Dendritic cell treated with granulocyte-macrophage colony-stimulating factor and Interleukin-4, amounts not matched to agents 40 ng/mL and 50 ng/mL, for 4 days (primary cell): ENCODE data around the gene DZIP3.
"Not testable (repeated sequence)": the region's sequence is repeated elsewhere in the genome, so short reads cannot be mapped to it uniquely, and the experiment has no call there.

ENCODE experiments used
- H3K27ac Mint-ChIP-seq: one replicate; pipeline ENCODE4 v1.8.0; 2022; ENCODE audit warnings: mild to moderate bottlenecking, mixed read lengths
- H3K27me3 Mint-ChIP-seq: one replicate; pipeline ENCODE4 v1.8.0; 2022; ENCODE audit warnings: mild to moderate bottlenecking, mixed read lengths
- H3K36me3 Mint-ChIP-seq: one replicate; pipeline ENCODE4 v1.8.0; 2022; ENCODE audit warnings: low read depth, mixed read lengths
- H3K4me1 Mint-ChIP-seq: one replicate; pipeline ENCODE4 v1.8.0; 2022; ENCODE audit warnings: low read depth, mixed read lengths
- H3K4me3 Mint-ChIP-seq: one replicate; pipeline ENCODE4 v1.8.0; 2022; ENCODE audit warnings: mild to moderate bottlenecking, moderate library complexity, mixed read lengths
- H3K9me3 Mint-ChIP-seq: one replicate; pipeline ENCODE4 v1.8.0; 2022; ENCODE audit warnings: mixed read lengths
- intact Hi-C: fragments of 100-400 bp; cut with micrococcal nuclease; formaldehyde crosslinking; loops from one replicate; pipeline ENCODE4 v1.15.0; 2022

Gene DZIP3

DNA sequence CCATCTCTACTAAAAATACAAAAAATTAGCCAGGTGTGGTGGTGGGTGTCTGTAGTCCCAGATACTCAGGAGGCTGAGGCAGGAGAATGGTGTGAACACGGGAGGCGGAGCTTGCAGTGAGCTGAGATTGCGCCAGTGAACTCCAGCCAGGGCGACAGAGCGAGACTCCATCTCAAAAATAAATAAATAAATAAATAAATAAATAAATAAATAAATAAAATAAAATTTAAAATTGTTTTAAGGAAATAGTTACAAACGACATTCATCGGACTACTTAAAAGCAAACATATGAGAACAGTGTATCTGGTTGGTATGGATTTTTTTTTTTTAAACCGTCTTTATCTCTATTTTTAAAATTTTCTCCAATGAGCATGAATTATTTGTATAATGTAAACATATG lies 26.6 kb downstream of the DZIP3 start:
- intact Hi-C loops, H3K27me3 Mint-ChIP-seq: not testable (repeated sequence)

DNA sequence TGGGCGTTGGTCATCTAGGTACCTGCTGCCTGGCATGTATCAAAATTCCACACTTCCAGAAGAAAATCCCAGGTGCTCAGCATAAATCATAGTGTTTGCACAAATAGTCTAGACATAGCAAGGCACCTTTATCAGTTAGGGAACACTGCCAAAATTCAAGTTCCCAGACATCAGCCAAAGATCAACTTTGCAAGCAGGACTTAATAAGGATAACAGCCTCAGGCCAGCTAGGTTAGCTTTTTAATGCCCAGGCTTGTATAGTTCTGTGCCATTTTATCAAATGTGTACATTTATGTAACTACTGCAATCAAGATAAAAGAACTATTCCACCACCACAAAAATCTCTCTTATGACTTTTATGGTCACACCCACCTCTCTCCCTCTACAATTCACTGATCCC lies 30.7 kb downstream of the DZIP3 start:
- Mint-ChIP-seq H3K4me1 (no peaks in the 10 kb centered on the region), H3K9me3 (no peaks in the 10 kb centered on the region), H3K36me3 (no peaks in the 10 kb centered on the region), H3K4me3 (no peak overlapping the region), H3K27ac (no peak overlapping the region), H3K27me3 (no peaks in the 10 kb centered on the region)
- intact Hi-C loops = no loop called here

More for the DNA sequence above, 26.6 kb downstream of the DZIP3 start:
- H3K9me3 Mint-ChIP-seq, H3K4me3 Mint-ChIP-seq, H3K4me1 Mint-ChIP-seq, H3K36me3 Mint-ChIP-seq, H3K27ac Mint-ChIP-seq: not testable (repeated sequence)

DNA sequence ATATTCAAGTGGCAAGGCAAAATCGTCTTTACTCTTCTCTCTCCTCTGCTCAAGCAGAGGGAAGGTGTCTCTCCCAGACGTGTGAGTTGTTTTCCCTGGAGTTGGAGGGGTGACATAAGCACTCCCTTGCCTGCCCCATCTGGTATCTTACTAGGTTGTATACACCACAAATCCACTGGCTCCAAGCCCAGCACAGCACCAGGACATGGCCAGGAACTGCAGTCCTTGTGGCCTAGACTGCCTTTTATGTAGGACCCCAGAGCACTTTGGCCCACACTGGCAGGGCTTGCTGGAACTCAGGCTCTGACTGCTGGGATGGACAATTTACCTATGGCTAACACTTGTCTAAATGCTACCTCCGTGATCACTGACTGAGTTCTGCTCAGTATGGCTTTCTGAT lies 34.0 kb downstream of the DZIP3 start:
- intact Hi-C loops = no loop called here
- no peaks in the 10 kb centered on the region for H3K27me3 Mint-ChIP-seq
- no peaks in the 10 kb centered on the region for H3K9me3 Mint-ChIP-seq
- no peak overlapping the region for H3K4me3 Mint-ChIP-seq
- peaks cover 5% of the 10 kb centered on the region for H3K4me1 Mint-ChIP-seq
- no peak overlapping the region for H3K27ac Mint-ChIP-seq
- H3K36me3 Mint-ChIP-seq = no peaks in the 10 kb centered on the region

DNA sequence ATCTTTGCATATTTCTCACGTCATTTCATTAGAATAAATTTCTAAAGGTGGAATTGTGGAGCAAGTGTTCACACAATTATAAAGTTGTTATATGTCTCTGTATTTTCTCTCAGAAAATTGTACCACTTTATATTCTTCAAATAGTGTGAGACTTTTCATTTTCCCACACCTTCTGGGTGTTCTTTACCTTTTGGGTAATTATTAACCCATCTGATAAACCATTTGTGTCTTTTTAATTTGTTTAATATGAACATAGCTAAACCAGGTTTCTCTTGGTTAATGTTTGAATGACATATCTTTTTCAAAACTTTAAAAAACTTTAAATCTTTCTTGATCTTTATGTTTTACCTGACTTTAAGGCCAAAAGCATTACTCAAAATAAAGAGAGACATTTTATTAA lies 40.5 kb downstream of the DZIP3 start:
- Mint-ChIP-seq H3K36me3 (no peaks in the 10 kb centered on the region), H3K4me3 (no peak overlapping the region), H3K27me3 (no peaks in the 10 kb centered on the region), H3K4me1 (peaks cover 13% of the 10 kb centered on the region), H3K27ac (no peak overlapping the region), H3K9me3 (no peaks in the 10 kb centered on the region)
- intact Hi-C loops = no loop called here

DNA sequence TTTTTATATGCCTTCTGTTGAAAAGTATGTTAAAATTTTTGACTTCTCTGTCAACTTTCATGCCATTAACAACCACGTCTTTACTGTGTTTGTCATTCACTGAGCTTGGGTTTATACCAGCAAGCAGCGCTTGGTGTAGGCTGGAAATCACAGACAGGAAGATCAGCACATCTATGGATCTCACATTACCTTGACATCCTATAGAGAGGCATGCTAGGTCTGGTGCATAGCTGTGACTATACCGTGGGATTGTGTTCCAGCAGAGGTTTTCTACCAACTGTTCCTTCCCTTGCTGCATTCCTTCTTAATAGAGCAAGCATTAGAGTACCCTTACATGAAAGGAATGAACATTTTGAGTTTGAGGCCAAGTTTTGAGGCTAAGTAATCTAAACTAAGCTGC lies 53.0 kb downstream of the DZIP3 start:
- Mint-ChIP-seq H3K27me3 (no peaks in the 10 kb centered on the region), H3K4me1 (no peaks in the 10 kb centered on the region), H3K36me3 (no peaks in the 10 kb centered on the region), H3K4me3 (no peak overlapping the region), H3K27ac (no peak overlapping the region), H3K9me3 (no peaks in the 10 kb centered on the region)
- intact Hi-C loops = no loop called here

DNA sequence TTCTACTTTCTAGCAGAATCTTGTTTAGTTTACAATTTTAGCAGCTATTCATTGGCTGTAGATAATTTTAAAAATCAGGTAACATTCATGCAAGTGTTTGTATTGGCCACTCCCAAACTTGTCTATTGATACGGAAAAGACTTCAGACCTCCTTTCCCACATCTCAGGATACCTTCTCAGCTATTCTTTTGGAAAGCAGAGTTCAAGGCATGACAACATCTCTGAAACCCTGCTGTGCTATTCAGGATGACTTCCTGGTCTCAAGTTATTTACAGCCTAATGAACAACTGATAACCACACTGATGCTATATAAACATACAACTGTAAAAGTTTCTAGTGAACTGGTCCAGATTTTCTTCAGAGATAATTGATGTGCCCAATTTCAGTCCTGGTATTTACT lies 55.8 kb downstream of the DZIP3 start:
- no peak overlapping the region for H3K27ac Mint-ChIP-seq
- no peaks in the 10 kb centered on the region for H3K4me1 Mint-ChIP-seq
- intact Hi-C loops = no loop called here
- H3K9me3 Mint-ChIP-seq = no peaks in the 10 kb centered on the region
- H3K4me3 Mint-ChIP-seq = no peak overlapping the region
- H3K27me3 Mint-ChIP-seq = no peaks in the 10 kb centered on the region
- H3K36me3 Mint-ChIP-seq = no peaks in the 10 kb centered on the region

DNA sequence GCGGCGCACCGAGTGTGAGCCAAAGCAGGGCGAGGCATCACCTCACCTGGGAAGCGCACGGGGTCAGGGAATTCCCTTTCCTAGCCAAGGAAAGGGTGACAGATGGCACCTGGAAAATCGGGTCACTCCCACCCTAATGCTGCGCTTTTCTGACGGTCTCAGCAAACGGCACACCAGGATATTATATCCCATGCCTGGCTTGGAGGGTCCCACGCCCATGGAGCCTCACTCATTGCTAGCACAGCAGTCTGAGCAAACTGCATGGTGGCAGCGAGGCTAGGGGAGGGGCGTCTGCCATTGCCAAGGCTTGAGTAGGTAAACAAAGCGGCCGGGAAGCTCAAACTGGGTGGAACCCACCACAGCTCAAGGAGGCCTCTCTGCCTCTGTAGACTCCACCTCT lies 66.1 kb downstream of the DZIP3 start:
- H3K27me3 Mint-ChIP-seq, intact Hi-C loops, H3K36me3 Mint-ChIP-seq, H3K27ac Mint-ChIP-seq, H3K4me1 Mint-ChIP-seq, H3K9me3 Mint-ChIP-seq, H3K4me3 Mint-ChIP-seq: not testable (repeated sequence)

DNA sequence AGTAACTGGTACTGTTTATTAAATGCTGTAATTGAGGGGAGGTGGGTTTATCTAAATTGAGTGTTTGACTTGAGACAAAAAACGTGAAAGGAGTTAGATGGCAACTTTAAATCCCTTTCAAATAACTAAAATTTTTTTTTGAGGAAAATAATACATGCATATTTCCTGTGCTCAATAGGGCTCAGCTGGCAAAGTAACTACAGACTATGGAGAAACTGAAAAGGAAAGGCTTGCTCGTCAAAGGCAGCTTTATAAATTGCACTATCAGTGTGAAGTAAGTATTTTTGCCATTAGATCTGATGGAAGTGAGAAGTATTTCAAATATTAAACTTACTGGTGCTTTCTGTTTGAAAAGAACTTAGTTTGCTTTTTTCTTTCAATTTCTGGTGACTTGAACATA lies 72.2 kb downstream of the DZIP3 start:
- Mint-ChIP-seq H3K27me3 (no peaks in the 10 kb centered on the region), H3K27ac (no peak overlapping the region), H3K4me3 (no peak overlapping the region), H3K9me3 (no peaks in the 10 kb centered on the region), H3K4me1 (no peaks in the 10 kb centered on the region), H3K36me3 (no peaks in the 10 kb centered on the region)
- intact Hi-C loops = loop anchor here (1.0 to 10.0 kb wide), 3 partner anchors 167 to 421 kb away; no protein-coding TSS in a partner anchor

DNA sequence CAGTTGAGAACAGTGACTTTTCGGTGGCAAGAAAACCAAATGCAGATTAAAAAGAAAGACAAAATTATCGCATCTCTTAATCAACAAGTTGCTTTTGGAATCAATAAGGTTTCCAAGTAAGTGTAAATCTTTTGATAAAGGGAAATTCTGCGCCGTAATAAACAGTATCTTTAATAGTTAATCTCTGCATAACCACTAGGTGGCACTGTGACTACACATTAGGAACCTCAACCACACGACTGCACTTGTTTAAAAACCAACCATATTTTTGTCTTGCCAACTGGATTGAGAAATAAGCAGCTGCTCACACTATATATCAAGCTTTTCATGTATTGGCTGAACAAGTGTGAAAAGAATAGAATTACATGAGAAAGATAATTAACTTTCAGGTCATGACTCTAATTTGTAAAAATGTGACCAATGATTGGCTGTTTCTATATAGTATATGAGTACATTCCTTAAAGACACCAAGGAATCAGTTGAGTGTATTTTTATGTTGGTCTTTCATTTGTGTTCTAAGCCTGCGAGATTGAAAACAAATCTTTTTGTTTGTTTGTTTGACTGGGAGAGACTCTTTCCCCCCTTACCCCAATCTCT lies 72.7 kb downstream of the DZIP3 start:
- Mint-ChIP-seq H3K4me1 (no peaks in the 10 kb centered on the region), H3K4me3 (no peak overlapping the region), H3K9me3 (no peaks in the 10 kb centered on the region), H3K27me3 (no peaks in the 10 kb centered on the region), H3K36me3 (no peaks in the 10 kb centered on the region), H3K27ac (no peak overlapping the region)
- intact Hi-C loops = loop anchor here (1.0 to 10.0 kb wide), 3 partner anchors 167 to 420 kb away; no protein-coding TSS in a partner anchor

DNA sequence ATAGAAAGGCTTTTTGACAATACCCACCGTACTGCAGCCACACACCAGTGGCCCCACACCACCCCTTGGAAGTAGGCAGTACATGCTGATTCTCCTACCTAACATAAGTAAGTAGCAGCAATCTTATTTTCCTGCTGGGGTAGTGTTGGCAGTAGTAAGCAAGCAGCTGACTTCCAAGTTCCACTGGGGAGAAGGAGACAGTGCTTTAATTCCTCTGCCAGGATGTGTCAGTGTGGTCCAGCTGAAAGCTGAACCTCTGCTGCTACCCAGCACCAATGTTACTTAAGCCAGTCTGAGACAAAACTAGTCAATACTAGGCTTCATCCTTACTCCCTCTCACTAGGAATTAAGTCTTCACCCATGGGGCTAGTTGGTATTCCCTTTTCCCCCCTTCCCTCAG lies 74.7 kb downstream of the DZIP3 start:
- H3K4me3 Mint-ChIP-seq = no peak overlapping the region
- no peaks in the 10 kb centered on the region for H3K36me3 Mint-ChIP-seq
- no peaks in the 10 kb centered on the region for H3K27me3 Mint-ChIP-seq
- no peak overlapping the region for H3K27ac Mint-ChIP-seq
- H3K4me1 Mint-ChIP-seq = no peaks in the 10 kb centered on the region
- H3K9me3 Mint-ChIP-seq = no peaks in the 10 kb centered on the region
- intact Hi-C loops = loop anchor here (10.0 kb wide), 1 partner anchor 169 kb away; no protein-coding TSS in a partner anchor

DNA sequence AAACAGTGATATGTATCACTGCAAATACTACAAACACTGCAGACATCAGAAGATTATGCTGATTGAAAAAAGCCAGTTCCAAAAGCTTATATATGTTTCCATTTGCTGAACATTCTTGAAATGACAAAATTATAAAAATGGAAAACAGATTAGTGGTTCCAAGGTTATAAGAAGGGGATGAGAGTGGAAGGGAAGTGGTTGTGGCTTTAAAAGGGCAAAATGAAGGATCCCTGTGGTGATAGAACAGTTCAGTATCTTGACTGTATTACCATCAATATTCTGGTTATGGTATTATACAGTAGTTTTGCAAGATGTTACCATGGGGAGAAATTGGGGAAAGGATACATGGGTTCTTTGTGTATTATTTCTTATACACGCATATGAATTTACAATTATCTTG lies 77.8 kb downstream of the DZIP3 start:
- no peaks in the 10 kb centered on the region for H3K9me3 Mint-ChIP-seq
- no peak overlapping the region for H3K4me3 Mint-ChIP-seq
- no peaks in the 10 kb centered on the region for H3K36me3 Mint-ChIP-seq
- intact Hi-C loops = loop anchor here (10.0 kb wide), 1 partner anchor 173 kb away; no protein-coding TSS in a partner anchor
- no peaks in the 10 kb centered on the region for H3K27me3 Mint-ChIP-seq
- no peak overlapping the region for H3K27ac Mint-ChIP-seq
- no peaks in the 10 kb centered on the region for H3K4me1 Mint-ChIP-seq

DNA sequence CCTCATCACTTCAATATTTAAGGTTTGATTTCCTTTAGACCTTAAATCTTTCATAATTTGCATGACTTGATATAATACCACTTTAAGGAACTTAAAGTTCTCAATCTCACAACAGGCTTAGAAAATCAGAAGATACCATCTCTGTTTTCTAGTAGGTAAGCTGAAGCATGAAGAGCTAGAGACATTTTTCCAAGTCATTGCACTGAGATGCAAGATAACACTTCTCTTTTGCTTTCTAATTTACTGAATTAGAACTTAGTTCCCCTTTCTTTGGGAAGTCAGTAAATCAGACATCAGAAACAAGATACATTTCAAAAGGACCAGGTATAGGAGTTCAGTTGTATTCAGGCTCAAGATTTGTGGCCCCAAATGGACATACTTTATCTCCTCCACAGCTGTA lies 79.7 kb downstream of the DZIP3 start:
- no peak overlapping the region for H3K27ac Mint-ChIP-seq
- H3K4me1 Mint-ChIP-seq = no peaks in the 10 kb centered on the region
- intact Hi-C loops = loop anchor here (10.0 kb wide), 1 partner anchor 174 kb away; no protein-coding TSS in a partner anchor
- H3K4me3 Mint-ChIP-seq = no peak overlapping the region
- no peaks in the 10 kb centered on the region for H3K27me3 Mint-ChIP-seq
- H3K9me3 Mint-ChIP-seq = no peaks in the 10 kb centered on the region
- H3K36me3 Mint-ChIP-seq = no peaks in the 10 kb centered on the region

DNA sequence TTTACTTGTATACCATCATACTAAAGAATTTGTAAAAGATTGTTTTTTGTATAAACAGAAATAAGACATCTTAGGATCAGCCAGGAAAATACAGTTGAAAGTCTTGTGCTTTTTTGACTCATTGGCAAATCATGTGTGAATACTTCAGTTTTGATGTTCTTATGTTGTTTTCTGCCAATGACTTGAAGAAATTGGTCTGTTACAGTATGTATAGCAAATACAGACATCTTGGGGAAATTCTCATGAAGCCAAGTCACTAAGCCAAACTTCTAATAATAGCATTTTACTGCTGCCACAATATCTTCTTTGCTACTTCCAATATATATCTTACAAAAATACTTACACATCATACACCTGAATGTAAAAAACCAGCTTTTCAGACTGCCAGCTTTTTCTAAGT lies 83.2 kb downstream of the DZIP3 start:
- Mint-ChIP-seq H3K4me1 (no peaks in the 10 kb centered on the region), H3K36me3 (no peaks in the 10 kb centered on the region), H3K9me3 (no peaks in the 10 kb centered on the region), H3K4me3 (no peak overlapping the region), H3K27me3 (no peaks in the 10 kb centered on the region), H3K27ac (no peak overlapping the region)
- intact Hi-C loops = no loop called here

DNA sequence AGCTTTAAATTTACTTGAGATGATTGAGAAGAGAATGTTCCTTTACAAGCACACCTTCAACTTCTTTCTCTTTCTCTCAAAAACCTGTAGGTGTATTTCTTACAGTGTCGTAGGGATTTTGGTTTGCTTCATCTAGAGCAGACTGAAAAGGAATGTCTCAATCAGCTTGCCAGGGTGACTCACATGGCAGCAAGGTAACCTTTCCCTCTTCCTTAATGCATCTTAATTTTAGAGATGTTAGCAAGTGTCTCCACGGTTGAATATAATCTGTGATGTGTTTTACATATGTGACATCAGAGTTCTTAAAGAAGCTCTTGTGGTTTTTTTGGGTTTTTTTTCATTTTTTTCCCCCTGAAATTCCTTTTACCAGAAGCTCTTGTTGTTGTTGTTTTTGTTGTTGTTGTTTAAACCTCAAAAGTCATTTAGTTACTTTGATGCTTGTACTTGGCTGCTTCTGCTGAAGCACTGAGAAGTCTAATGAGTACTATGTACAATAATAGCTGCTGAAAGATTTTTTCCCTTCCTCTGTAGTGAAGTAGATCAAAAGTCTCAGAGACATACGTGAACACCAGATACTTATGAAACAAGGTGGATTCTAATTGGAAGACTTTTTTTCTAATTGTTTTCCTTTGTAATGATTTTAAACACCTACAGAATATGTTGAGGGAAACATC lies 84.6 kb downstream of the DZIP3 start:
- H3K9me3 Mint-ChIP-seq = no peaks in the 10 kb centered on the region
- no peaks in the 10 kb centered on the region for H3K4me1 Mint-ChIP-seq
- H3K4me3 Mint-ChIP-seq = no peak overlapping the region
- no peaks in the 10 kb centered on the region for H3K27me3 Mint-ChIP-seq
- no peak overlapping the region for H3K27ac Mint-ChIP-seq
- intact Hi-C loops = no loop called here
- no peaks in the 10 kb centered on the region for H3K36me3 Mint-ChIP-seq

DNA sequence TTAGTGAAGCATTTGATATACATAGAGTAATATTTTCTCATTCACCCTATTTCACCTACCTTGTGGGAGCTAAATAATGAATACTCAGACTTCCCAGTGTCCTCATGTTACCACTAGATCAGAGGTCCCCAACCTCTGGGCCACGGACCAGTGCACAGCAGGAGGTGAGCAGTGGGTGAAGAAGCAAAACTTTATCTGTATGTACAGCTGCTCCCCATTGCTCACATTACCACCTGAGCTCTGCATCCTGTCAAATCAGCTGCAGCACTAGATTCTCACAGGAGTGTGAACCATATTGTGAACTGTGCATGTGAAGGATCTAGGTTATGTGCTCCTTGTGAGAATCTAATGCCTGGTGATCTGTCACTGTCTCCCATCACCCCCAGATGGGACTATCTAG lies 88.3 kb downstream of the DZIP3 start:
- Mint-ChIP-seq H3K4me3 (no peak overlapping the region), H3K4me1 (no peaks in the 10 kb centered on the region), H3K36me3 (no peaks in the 10 kb centered on the region), H3K9me3 (no peaks in the 10 kb centered on the region), H3K27me3 (no peaks in the 10 kb centered on the region), H3K27ac (no peak overlapping the region)
- intact Hi-C loops = no loop called here
